GM12875 (cell line): Measurements from ENCODE around the gene AKAP13.

Source experiments
- H3K4me3 ChIP-seq: one replicate; pipeline ENCODE4 v1.5.1; 2011; ENCODE audit warnings: low read depth, low read length, control low read depth
- TF ChIP-seq, protein P1 (sequence below): IDR thresholded peaks from 2 replicates; pipeline ENCODE4 v1.5.1; 2011; ENCODE audit warnings: low read depth, mild to moderate bottlenecking, control low read depth, inconsistent platforms, low read length, moderate library complexity, borderline replicate concordance; ENCODE audit not compliant: insufficient read depth

AKAP13 gene

DNA sequence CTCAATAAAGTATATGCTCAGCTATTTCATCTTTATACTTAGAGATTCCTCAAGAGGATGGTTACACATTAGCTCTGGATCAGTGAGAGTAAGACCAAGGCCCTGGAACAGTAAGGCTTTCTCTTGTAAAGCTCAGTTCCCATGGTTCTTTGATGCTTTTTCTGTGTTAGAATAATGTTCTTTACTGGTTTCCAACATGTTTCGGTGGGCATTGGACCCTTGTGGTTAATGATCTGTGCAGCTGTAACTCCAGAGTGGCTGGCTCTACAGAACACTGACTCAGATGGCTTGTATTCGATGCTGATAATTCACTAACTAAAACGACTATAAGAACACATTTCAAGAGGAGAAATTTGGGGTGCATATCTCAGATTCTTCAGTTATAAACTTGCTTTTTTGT is 114.7 kb downstream of the AKAP13 start:
- TF ChIP-seq, protein P1, sequence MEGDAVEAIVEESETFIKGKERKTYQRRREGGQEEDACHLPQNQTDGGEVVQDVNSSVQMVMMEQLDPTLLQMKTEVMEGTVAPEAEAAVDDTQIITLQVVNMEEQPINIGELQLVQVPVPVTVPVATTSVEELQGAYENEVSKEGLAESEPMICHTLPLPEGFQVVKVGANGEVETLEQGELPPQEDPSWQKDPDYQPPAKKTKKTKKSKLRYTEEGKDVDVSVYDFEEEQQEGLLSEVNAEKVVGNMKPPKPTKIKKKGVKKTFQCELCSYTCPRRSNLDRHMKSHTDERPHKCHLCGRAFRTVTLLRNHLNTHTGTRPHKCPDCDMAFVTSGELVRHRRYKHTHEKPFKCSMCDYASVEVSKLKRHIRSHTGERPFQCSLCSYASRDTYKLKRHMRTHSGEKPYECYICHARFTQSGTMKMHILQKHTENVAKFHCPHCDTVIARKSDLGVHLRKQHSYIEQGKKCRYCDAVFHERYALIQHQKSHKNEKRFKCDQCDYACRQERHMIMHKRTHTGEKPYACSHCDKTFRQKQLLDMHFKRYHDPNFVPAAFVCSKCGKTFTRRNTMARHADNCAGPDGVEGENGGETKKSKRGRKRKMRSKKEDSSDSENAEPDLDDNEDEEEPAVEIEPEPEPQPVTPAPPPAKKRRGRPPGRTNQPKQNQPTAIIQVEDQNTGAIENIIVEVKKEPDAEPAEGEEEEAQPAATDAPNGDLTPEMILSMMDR, result no peak
- no peak overlapping the region for H3K4me3 ChIP-seq

DNA sequence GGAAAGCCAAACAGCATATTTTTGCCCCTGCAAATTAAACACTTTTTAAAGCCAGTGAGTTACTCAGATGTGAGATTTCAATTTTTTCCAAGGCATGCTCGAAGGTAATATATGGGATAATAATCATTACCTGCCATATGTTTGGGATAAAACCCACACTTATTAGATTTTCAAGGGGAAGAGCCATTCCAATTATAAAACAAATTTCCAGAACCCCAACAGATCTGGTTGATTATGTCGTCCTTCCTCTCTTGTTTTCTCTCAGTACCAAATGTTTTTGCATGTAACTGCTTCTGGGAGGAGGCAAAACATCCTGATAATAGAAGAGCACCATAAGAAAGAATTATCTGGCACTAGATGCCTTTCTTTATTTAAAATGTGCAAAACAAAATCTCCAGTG is 115.1 kb downstream of the AKAP13 start:
- TF ChIP-seq, protein P1, result no peak
- no peak overlapping the region for H3K4me3 ChIP-seq

DNA sequence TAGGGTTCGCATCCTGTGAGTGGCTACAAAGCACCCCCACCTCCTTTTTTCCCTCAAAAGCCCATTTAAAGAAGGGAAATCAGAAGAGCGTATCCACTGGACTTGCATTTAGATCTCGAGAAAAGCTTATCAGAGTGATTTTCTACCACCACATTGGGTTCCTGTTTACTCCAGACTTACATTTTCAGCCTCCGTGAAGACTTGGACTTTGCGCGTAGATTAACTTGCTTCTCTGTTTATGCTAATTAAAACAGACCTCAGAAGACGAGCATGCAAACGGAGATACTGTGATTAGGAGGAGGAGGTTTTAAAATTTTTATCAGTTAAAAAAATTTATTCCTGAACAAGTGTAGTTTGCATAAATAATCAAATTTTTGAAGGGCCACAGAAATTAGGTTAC is 115.7 kb downstream of the AKAP13 start:
- TF ChIP-seq, protein P1, result no peak
- H3K4me3 ChIP-seq, result no peak overlapping the region

DNA sequence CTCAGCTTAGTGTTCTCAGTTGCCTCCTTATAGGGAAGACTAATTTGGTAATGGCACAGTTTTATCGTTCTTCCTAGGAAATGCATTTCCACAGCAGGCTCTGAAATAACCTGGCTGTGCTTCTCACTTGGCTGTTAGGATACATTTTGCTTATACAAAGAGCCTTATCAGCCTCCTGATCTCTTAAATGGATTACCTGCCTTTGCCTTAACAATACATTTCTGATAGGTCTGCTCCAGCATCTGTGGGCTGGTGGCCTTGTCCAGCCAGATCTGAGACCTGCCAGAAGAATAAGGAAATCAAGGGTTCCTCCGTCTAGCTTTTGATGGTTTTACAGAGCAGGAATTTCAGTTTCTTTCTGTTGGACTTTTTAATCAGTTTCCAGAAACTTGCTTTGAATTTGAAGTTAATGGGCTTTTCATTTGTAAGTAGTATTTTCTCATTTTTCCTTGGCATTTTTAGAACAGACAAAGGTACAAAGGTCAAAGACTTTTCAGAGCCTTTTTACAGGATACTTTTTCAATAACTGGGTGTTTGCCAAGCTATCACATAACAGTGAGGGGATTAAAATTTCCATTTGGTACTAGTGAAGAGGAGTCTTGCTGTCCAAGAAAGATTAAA is 116.3 kb downstream of the AKAP13 start:
- no peak overlapping the region for H3K4me3 ChIP-seq
- TF ChIP-seq, protein P1, result no peak

DNA sequence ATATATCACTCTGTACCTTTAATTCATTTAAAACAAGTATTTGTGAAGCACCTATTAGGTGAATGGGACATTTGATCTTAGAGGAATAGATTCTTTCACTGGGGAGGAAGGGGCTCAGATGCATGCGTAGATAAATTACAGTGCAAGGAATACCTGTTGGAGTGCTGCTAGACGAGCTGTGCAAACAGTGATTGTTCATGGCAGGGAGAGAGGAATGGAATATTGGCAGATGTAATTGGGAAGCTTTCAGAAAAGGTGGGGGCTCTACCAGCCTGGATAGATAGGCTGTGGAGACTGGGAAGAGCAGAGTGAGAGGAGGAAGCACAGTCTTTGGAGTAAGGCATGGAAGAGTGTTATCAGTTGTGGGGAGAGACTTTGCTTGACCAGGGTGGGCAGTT is 116.8 kb downstream of the AKAP13 start:
- H3K4me3 ChIP-seq, result no peak overlapping the region
- TF ChIP-seq, protein P1, result no peak

DNA sequence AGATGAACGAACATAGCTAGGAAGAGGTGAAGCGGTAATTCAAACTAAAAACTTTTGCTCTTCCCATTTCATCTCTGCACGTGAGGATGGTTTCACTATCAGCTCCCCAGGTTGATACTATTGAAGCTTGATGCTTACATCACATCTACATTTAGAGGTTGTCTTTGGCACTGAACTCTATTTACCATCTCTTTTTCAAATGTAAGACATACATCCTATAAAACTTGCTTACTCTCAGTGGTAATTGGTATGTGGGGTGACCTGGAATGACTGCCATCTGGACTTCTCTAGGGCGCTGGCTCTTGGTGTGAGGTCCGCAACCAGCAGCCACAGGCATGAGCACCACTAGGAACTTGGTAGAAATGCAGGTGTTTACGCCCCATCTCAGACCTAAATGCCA is 118.1 kb downstream of the AKAP13 start:
- no peak overlapping the region for H3K4me3 ChIP-seq
- TF ChIP-seq, protein P1, result no peak

DNA sequence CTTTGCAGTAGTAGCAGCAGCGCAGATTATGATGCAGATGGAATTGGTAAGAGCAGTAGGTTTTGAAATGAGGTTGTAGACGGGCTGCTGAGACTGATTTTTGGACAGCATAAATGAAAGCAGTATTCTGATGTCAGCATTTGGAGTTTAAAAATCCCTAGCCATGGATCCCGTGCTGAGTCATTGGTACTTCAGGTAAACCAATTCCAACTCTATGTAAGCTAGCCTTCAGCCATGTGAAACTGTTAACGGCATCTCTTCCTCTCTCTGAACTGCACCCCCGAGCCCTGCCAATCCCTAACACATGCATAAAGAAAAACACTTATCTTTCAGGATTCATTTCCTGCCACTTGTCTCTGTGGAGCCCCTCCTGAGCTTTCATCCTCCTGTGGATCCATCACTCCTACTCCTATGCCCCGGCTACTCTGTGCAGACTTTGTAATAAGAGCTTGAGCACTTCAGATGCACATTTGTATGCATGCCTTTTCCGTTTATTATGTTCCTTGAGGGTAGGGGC is 119.0 kb downstream of the AKAP13 start:
- H3K4me3 ChIP-seq, result no peak overlapping the region
- TF ChIP-seq, protein P1, result no peak
